NB4 (cell line): ENCODE data around the gene RERE.

Experiments used
- POLR2A ChIP-seq: IDR thresholded peaks from 2 replicates; pipeline ENCODE4 v1.6.1; 2011; ENCODE audit warnings: mild to moderate bottlenecking; ENCODE audit not compliant: insufficient read length; ENCODE audit errors: extremely low read depth
- TF ChIP-seq, protein P1 (sequence below): IDR thresholded peaks from one replicate; pipeline ENCODE4 v1.5.1; 2012; ENCODE audit warnings: low read depth, low read length
- TF ChIP-seq, protein P2 (sequence below): IDR thresholded peaks from 2 replicates; pipeline ENCODE4 v1.6.1; 2011; ENCODE audit warnings: low read depth, low read length

DNA sequence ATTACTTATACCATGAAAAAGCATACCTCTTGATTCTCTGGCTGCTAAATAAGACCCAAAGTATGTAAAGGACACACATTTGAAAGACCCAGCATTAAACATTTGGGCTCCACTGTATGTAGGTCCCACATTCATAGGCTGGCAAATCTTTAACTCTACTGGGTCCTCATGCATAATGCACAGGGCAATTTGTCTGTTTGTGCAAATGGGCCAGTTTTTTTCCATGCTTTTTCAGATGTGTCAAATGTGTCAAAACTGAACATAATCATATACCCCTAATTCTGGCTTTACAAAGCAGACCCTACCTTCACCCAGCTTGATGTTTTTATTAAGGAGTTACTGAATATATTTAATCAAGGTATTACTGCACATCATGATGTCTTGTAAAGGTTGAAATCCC is 63.7 kb downstream of the RERE start:
- TF ChIP-seq, protein P1, sequence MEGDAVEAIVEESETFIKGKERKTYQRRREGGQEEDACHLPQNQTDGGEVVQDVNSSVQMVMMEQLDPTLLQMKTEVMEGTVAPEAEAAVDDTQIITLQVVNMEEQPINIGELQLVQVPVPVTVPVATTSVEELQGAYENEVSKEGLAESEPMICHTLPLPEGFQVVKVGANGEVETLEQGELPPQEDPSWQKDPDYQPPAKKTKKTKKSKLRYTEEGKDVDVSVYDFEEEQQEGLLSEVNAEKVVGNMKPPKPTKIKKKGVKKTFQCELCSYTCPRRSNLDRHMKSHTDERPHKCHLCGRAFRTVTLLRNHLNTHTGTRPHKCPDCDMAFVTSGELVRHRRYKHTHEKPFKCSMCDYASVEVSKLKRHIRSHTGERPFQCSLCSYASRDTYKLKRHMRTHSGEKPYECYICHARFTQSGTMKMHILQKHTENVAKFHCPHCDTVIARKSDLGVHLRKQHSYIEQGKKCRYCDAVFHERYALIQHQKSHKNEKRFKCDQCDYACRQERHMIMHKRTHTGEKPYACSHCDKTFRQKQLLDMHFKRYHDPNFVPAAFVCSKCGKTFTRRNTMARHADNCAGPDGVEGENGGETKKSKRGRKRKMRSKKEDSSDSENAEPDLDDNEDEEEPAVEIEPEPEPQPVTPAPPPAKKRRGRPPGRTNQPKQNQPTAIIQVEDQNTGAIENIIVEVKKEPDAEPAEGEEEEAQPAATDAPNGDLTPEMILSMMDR: no peak
- TF ChIP-seq POLR2A: no peak
- TF ChIP-seq, protein P2, sequence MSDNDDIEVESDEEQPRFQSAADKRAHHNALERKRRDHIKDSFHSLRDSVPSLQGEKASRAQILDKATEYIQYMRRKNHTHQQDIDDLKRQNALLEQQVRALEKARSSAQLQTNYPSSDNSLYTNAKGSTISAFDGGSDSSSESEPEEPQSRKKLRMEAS: no peak
